Ishikawa (cell line): ENCODE data around the gene VIPR2.
A peak's percentile ranks its signal among the peaks of the same experiment; 100 is the strongest.

Experiments used
- CEBPB ChIP-seq: IDR thresholded peaks from 2 replicates; pipeline ENCODE4 v1.6.1; 2012
- CREB1 ChIP-seq: IDR thresholded peaks from 2 replicates; pipeline ENCODE4 v1.6.1; 2012; ENCODE audit warnings: low read depth
- EGR1 ChIP-seq: IDR thresholded peaks from 2 replicates; pipeline ENCODE4 v1.6.1; 2012
- EP300 ChIP-seq: IDR thresholded peaks from 2 replicates; pipeline ENCODE4 v1.6.1; 2012; ENCODE audit warnings: borderline replicate concordance
- FOXM1 ChIP-seq: IDR thresholded peaks from 2 replicates; pipeline ENCODE4 v1.6.1; 2012; ENCODE audit warnings: low read depth, borderline replicate concordance
- MAX ChIP-seq: IDR thresholded peaks from 2 replicates; pipeline ENCODE4 v1.6.1; 2012
- NFIC ChIP-seq: IDR thresholded peaks from 2 replicates; pipeline ENCODE4 v1.6.1; 2012
- RAD21 ChIP-seq: IDR thresholded peaks from 2 replicates; pipeline ENCODE4 v1.6.1; 2012; ENCODE audit warnings: low read depth
- REST ChIP-seq: IDR thresholded peaks from 2 replicates; pipeline ENCODE4 v1.6.1; 2012; ENCODE audit warnings: low read depth, mild to moderate bottlenecking
- TAF1 ChIP-seq: IDR thresholded peaks from 2 replicates; pipeline ENCODE4 v1.6.1; 2012; ENCODE audit warnings: low read depth, mild to moderate bottlenecking
- TCF12 ChIP-seq: IDR thresholded peaks from 2 replicates; pipeline ENCODE4 v1.6.1; 2012; ENCODE audit warnings: low read depth
- TEAD4 ChIP-seq: IDR thresholded peaks from 2 replicates; pipeline ENCODE4 v1.6.1; 2012
- USF1 ChIP-seq: IDR thresholded peaks from 2 replicates; pipeline ENCODE4 v1.6.1; 2012
- YY1 ChIP-seq: IDR thresholded peaks from 2 replicates; pipeline ENCODE4 v1.6.1; 2012; ENCODE audit warnings: low read depth
- ZBTB7A ChIP-seq: IDR thresholded peaks from 2 replicates; pipeline ENCODE4 v1.6.1; 2012; ENCODE audit warnings: low read depth

VIPR2 gene

GRCh38 chr7:159113056-159113455 is 31.6 kb downstream of the VIPR2 start:
- TF ChIP-seq USF1 (no peak), FOXM1 (no peak), CEBPB (no peak), RAD21 (no peak), TAF1 (no peak), ZBTB7A (no peak), CREB1 (no peak), TCF12 (no peak), MAX (no peak), TEAD4 (no peak), EGR1 (no peak), EP300 (no peak), REST (no peak)

- TF ChIP-seq YY1 (no peak), USF1 (no peak), TEAD4 (no peak), NFIC (no peak), CREB1 (no peak), CEBPB (no peak), FOXM1 (no peak), TCF12 (no peak), MAX (no peak), EP300 (no peak), EGR1 (no peak)
Measured at GRCh38 chr7:159112136-159113011, 32.3 kb downstream of the VIPR2 start.

- TF ChIP-seq USF1 (peak; percentile 33; the same call in 1 of the 2 replicates), NFIC (peak; percentile 53), MAX (no peak), TEAD4 (no peak)
Measured at GRCh38 chr7:159109653-159110035, 35.0 kb downstream of the VIPR2 start.

- TF ChIP-seq FOXM1 = no peak
Measured at GRCh38 chr7:159108941-159109652, 35.6 kb downstream of the VIPR2 start.

GRCh38 chr7:159108491-159108890 is 36.2 kb downstream of the VIPR2 start:
- TF ChIP-seq EGR1 (no peak), USF1 (no peak), YY1 (no peak), CREB1 (no peak), EP300 (no peak), ZBTB7A (no peak)

GRCh38 chr7:159107161-159107892 is 37.3 kb downstream of the VIPR2 start:
- TF ChIP-seq TAF1 (no peak), CREB1 (no peak), FOXM1 (no peak), TCF12 (no peak)
